Lower lobe of right lung (tissue), 2 donors: ENCODE data around the gene GLI3. TPM values are rescaled to one million over a fixed set of nuclear protein-coding genes. Genes with fewer than 3 reads are reported as not detected.
A peak's percentile ranks its signal among the peaks of the same experiment; 100 is the strongest.

Experiments
- ATAC-seq, 2 donors: fragments of 200-7000 bp; cut with Tn5 transposase; one replicate each; pipeline ENCODE4 v1.9.1; 2020 to 2022; ENCODE audit warnings: mild to moderate bottlenecking in 2 of 2, moderate library complexity in 2 of 2
- DNase-seq: peaks from one replicate; pipeline ENCODE4 v3.0.0-alpha.2; 2020
- H3K27ac ChIP-seq: fragments of 200-600 bp; one replicate; pipeline ENCODE4 v1.8.0; 2022
- H3K27me3 ChIP-seq: fragments of 200-600 bp; one replicate; pipeline ENCODE4 v1.8.0; 2022; ENCODE audit warnings: low read depth
- H3K36me3 ChIP-seq: fragments of 200-600 bp; one replicate; pipeline ENCODE4 v1.8.0; 2022; ENCODE audit warnings: mild to moderate bottlenecking
- H3K4me1 ChIP-seq: fragments of 200-600 bp; one replicate; pipeline ENCODE4 v1.8.0; 2022
- H3K4me3 ChIP-seq: fragments of 200-600 bp; one replicate; pipeline ENCODE4 v1.8.0; 2022; ENCODE audit warnings: mild to moderate bottlenecking
- H3K9me3 ChIP-seq: fragments of 200-600 bp; one replicate; pipeline ENCODE4 v1.8.0; 2022
- CTCF ChIP-seq: fragments of 200-600 bp; IDR thresholded peaks from one replicate; pipeline ENCODE4 v1.8.0; 2022; ENCODE audit warnings: antibody characterized with exemption, mild to moderate bottlenecking
- intact Hi-C: fragments of 100-400 bp; cut with DNase I; formaldehyde crosslinking; loops from one replicate; pipeline ENCODE4 v1.11.0; 2022
- total RNA-seq: library from RNA; stranded (reverse); fragmentation: NEBNext Ultra II Directional; extraction: Animal tissue kit (Norgen Biotek cat#: 25700); gene quantifications from one replicate; pipeline ENCODE4 v1.2.1, GENCODE V29; 2021
- donor health status: DM: no; HTN: yes; CAD: no; lungs with severe emphysema.

Gene GLI3
- total RNA-seq, 1 donor from 2014 or later, result 20.7 TPM

DNA sequence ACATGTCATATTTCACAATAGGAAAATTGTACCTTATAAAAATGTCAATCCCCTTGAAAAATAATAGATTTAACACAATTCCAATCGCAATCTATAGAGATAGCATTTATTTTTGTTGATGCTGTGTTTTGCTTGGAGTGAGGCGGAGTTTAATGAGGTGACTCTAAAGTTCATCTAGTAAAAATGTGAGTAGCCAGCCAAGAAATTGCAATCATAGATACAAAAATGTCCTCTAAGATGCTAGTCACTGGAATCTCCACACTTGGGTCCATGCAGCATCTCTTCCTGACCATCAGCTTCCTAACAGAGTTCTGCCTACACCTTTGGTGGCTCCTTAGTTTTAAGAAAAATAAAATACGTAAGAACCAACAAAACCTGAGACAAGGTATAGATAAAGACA lies 44.9 kb downstream of the GLI3 start:
- intact Hi-C loops, result no loop called here
- no peaks in the 10 kb centered on the region for H3K9me3 ChIP-seq
- TF ChIP-seq CTCF, result no peak
- ATAC-seq, result no peak
- H3K27ac ChIP-seq, result no peak overlapping the region
- no peak for DNase-seq
- H3K27me3 ChIP-seq, result no peaks in the 10 kb centered on the region
- H3K36me3 ChIP-seq, result no peaks in the 10 kb centered on the region
- H3K4me1 ChIP-seq, result peaks cover 29% of the 10 kb centered on the region
- no peak overlapping the region for H3K4me3 ChIP-seq

DNA sequence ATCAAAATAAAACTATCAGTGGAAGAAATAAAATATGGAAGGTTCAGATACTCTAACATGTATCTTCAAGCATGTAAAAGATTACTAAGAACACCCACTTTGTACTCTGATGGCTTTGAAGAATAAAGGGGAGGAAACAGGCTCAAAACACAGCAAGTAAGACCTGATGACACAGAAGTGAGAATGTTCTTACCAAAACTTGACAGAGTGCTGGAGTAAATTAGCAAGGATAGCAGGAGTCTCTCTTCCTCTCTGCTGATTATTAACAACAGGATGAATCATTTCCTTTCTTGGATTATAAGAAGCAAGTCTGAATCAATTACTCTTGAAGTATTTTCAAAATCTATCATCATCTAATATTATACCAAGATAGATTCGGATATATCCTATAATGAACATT lies 47.5 kb downstream of the GLI3 start:
- H3K9me3 ChIP-seq, result no peaks in the 10 kb centered on the region
- H3K4me1 ChIP-seq, result peaks cover 29% of the 10 kb centered on the region
- H3K27ac ChIP-seq, result no peak overlapping the region
- no peak overlapping the region for H3K4me3 ChIP-seq
- no peak for TF ChIP-seq CTCF
- no peaks in the 10 kb centered on the region for H3K36me3 ChIP-seq
- no peak for DNase-seq
- intact Hi-C loops, result no loop called here
- no peak for ATAC-seq
- H3K27me3 ChIP-seq, result no peaks in the 10 kb centered on the region

DNA sequence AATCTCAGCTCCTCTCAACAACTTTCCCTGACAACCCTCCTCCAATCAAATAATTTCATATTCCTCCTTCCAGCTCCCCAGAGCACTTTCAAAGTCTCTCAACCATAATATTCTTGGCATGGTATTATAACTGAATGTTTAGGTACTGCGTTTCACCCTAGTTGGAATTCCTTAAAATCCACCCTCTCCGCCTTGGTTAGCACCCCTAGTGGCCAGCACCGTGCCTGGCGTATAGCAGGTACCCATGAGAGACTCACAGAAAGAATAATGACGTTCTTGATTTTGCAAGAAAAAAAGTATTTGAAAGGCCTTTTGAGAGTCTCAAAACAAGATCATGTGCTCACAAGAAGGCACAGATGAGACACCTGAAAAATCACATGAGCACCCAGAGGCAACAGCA lies 50.9 kb downstream of the GLI3 start:
- TF ChIP-seq CTCF, result peak; percentile 21
- peaks cover 6% of the 10 kb centered on the region for H3K4me1 ChIP-seq
- H3K9me3 ChIP-seq, result no peaks in the 10 kb centered on the region
- ATAC-seq, result no peak
- no peak for DNase-seq
- no peaks in the 10 kb centered on the region for H3K27me3 ChIP-seq
- H3K4me3 ChIP-seq, result no peak overlapping the region
- no peaks in the 10 kb centered on the region for H3K36me3 ChIP-seq
- no peak overlapping the region for H3K27ac ChIP-seq
- intact Hi-C loops, result no loop called here

DNA sequence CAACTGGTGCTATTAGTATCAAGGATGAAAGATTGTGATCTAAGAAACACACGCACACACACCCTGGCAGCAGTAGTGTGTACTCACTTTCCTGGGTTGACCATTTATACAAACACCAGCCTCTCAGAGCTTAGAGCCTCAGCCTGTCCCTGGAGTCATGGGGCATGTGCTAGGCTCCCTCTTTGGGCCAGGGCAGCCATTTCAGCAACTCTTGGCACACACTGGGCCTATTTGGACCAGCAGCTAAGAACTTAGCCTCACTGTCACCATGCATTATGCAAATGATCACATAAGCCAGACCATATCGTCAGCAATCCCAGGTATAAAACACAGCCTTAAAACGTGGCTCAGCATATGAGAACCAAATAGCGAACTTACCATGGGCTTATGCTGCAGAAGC lies 51.3 kb downstream of the GLI3 start:
- Histone ChIP-seq H3K36me3 (no peaks in the 10 kb centered on the region), H3K4me3 (no peak overlapping the region), H3K27ac (no peak overlapping the region), H3K9me3 (no peaks in the 10 kb centered on the region), H3K4me1 (peaks cover 6% of the 10 kb centered on the region), H3K27me3 (no peaks in the 10 kb centered on the region)
- intact Hi-C loops, result no loop called here
- DNase-seq (no peak), ATAC-seq (no peak)
- no peak for TF ChIP-seq CTCF

DNA sequence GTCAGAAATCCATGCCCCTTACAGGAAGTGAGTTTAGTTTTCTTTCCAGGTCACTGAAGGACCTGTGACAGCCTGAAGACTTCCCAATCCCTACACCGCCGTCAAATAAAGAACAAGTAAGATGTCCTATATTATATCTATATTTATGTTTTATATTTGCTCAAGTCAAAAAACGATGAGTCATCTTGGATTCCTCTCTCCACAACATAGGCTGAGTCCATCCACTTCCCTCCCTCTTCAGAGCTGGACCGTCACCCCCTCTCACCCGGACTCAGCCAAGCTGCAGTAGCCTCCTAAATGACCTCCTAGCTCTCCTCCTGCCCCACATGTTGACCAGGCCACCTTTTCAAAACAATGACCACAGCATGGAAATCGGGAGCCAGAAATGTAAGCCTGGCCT lies 53.5 kb downstream of the GLI3 start:
- intact Hi-C loops, result no loop called here
- Histone ChIP-seq H3K9me3 (no peaks in the 10 kb centered on the region), H3K4me3 (no peak overlapping the region), H3K4me1 (no peaks in the 10 kb centered on the region), H3K27ac (no peak overlapping the region), H3K27me3 (no peaks in the 10 kb centered on the region), H3K36me3 (no peaks in the 10 kb centered on the region)
- no peak for ATAC-seq
- no peak for DNase-seq
- no peak for TF ChIP-seq CTCF

DNA sequence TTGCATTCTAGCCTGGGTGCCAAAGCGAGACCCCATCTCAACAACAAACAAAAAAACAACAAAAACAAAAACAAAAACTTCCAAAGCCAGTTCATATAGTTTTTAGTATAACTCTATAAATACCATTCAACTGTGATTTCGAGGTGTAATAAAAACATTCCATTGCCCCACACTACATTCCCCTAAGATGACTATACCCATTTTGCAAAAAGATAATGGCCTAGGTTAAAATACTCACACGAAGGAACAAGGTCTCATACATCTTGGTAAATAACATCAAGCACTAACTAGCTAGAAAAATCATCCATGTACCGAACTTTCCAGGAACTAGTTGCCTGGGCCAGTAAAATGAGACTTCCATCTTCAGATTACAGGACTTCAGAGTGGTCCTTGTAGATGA lies 55.4 kb downstream of the GLI3 start:
- intact Hi-C loops, result no loop called here
- no peaks in the 10 kb centered on the region for H3K4me1 ChIP-seq
- H3K36me3 ChIP-seq, result no peaks in the 10 kb centered on the region
- ATAC-seq, result no peak
- no peak overlapping the region for H3K4me3 ChIP-seq
- no peak for TF ChIP-seq CTCF
- no peak overlapping the region for H3K27ac ChIP-seq
- no peaks in the 10 kb centered on the region for H3K9me3 ChIP-seq
- no peaks in the 10 kb centered on the region for H3K27me3 ChIP-seq
- DNase-seq, result no peak
